GM23248 (cell line): ENCODE measurements around the gene R3HDM2. TPM values are rescaled to one million over a fixed set of nuclear protein-coding genes. Genes with fewer than 3 reads are reported as not detected.

Source experiments
- DNase-seq: peaks from one replicate; pipeline ENCODE4 v3.0.0-alpha.2; 2015
- H2AFZ ChIP-seq: fragments of 200-600 bp; sonication (generic); 2 replicates; pipeline ENCODE4 v1.6.1; 2016; ENCODE audit warnings: antibody characterized with exemption
- H3F3A ChIP-seq: fragments of 200-600 bp; sonication (generic); 2 replicates; pipeline ENCODE4 v1.6.1; 2016; ENCODE audit warnings: mild to moderate bottlenecking, antibody characterized with exemption, mixed run types; ENCODE audit not compliant: insufficient read depth
- H3K27ac ChIP-seq: fragments of 200-600 bp; sonication (generic); 2 replicates; pipeline ENCODE4 v1.5.1; 2016; ENCODE audit warnings: mild to moderate bottlenecking
- H3K27me3 ChIP-seq: fragments of 200-600 bp; sonication (generic); replicated peaks from 2 replicates; pipeline ENCODE4 v1.6.1; 2016; ENCODE audit warnings: mild to moderate bottlenecking; ENCODE audit not compliant: insufficient read depth
- H3K36me3 ChIP-seq: fragments of 200-600 bp; sonication (generic); 2 replicates; pipeline ENCODE4 v1.6.1; 2016; ENCODE audit warnings: low read depth, mild to moderate bottlenecking
- H3K4me1 ChIP-seq: fragments of 200-600 bp; sonication (generic); 2 replicates; pipeline ENCODE4 v1.6.1; 2016; ENCODE audit warnings: mild to moderate bottlenecking; ENCODE audit not compliant: insufficient read depth
- H3K4me2 ChIP-seq: fragments of 200-600 bp; sonication (generic); one replicate; pipeline ENCODE4 v1.6.1; 2016; ENCODE audit warnings: mild to moderate bottlenecking; ENCODE audit not compliant: unreplicated experiment
- H3K4me3 ChIP-seq: fragments of 200-600 bp; sonication (generic); 2 replicates; pipeline ENCODE4 v1.5.1; 2016; ENCODE audit warnings: mild to moderate bottlenecking
- H3K79me2 ChIP-seq: fragments of 200-600 bp; sonication (generic); 2 replicates; pipeline ENCODE4 v1.6.1; 2016; ENCODE audit warnings: mild to moderate bottlenecking; ENCODE audit not compliant: insufficient read depth
- H3K9ac ChIP-seq: fragments of 200-600 bp; sonication (generic); 2 replicates; pipeline ENCODE4 v1.6.1; 2016; ENCODE audit warnings: mild to moderate bottlenecking
- H3K9me2 ChIP-seq: fragments of 200-600 bp; sonication (generic); 2 replicates; pipeline ENCODE4 v1.6.1; 2016; ENCODE audit warnings: mixed run types, mild to moderate bottlenecking, moderate library complexity; ENCODE audit not compliant: insufficient read depth
- H3K9me3 ChIP-seq: fragments of 200-600 bp; sonication (generic); one replicate; pipeline ENCODE4 v1.6.1; 2017; ENCODE audit warnings: low read depth
- H4K20me1 ChIP-seq: fragments of 200-600 bp; sonication (generic); 2 replicates; pipeline ENCODE4 v1.6.0; 2016; ENCODE audit not compliant: insufficient read depth
- EZH2 ChIP-seq: fragments of 200-600 bp; sonication (generic); IDR thresholded peaks from 2 replicates; pipeline ENCODE4 v1.6.1; 2018; ENCODE audit warnings: antibody characterized with exemption, mild to moderate bottlenecking; ENCODE audit not compliant: insufficient read depth, poor library complexity, severe bottlenecking
- EZH2phosphoT487 ChIP-seq: fragments of 200-600 bp; sonication (generic); IDR thresholded peaks from 2 replicates; pipeline ENCODE4 v1.6.1; 2018; ENCODE audit warnings: antibody characterized with exemption, moderate library complexity, mild to moderate bottlenecking, low read depth; ENCODE audit not compliant: insufficient read depth
- WGBS, 2 experiments: methylation state at CpG; one replicate each; pipeline ENCODE4 v1.1.6; 2015 to 2017; ENCODE audit warnings: low lambda C conversion rate in 2 of 2, low coverage in 1 of 2; ENCODE audit errors: missing lambda C conversion rate in 2 of 2; 5-methylcytosine and 5-hydroxymethylcytosine counted together
- in situ Hi-C: fragments of 300-500 bp; cut with MboI; formaldehyde crosslinking; loops from 2 replicates; pipeline ENCODE4 v1.15.0; 2020
- polyA plus RNA-seq: library from polyadenylated mRNA; unstranded; fragments of >200 nt; fragmentation: Nextera tagmentation; extraction: Ambion mirVana; gene quantifications from 2 replicates; pipeline ENCODE4 v1.2.1, GENCODE V29; 2016
- total RNA-seq: library from RNA; depleted of rRNA; stranded (reverse); fragments of >200 nt; shearing (Covaris generic); gene quantifications from 2 replicates; pipeline ENCODE4 v1.2.3, GENCODE V29; 2014

R3HDM2 gene
- total and polyA plus RNA-seq, 2 experiments from 2014 or later: 16.9 to 17.0 TPM

- H3K9ac ChIP-seq: no peak overlapping the region
These were observed 30.0 kb upstream of the R3HDM2 start for GRCh38 chr12:57460841-57461275.

GRCh38 chr12:57460468-57460784 is 29.6 kb upstream of the R3HDM2 start:
- no peaks in the 10 kb centered on the region for H3K27me3 ChIP-seq
- H2AFZ ChIP-seq: no peak overlapping the region
- H3K79me2 ChIP-seq: no peaks in the 10 kb centered on the region
- no peaks in the 10 kb centered on the region for H3K9me2 ChIP-seq
- peak overlapping the region; percentile 91 for H3K4me2 ChIP-seq
- no peaks in the 10 kb centered on the region for H4K20me1 ChIP-seq
- H3K9me3 ChIP-seq: no peaks in the 10 kb centered on the region
- no peaks in the 10 kb centered on the region for H3K36me3 ChIP-seq
- H3K9ac ChIP-seq: no peak overlapping the region
- H3K4me3 ChIP-seq: peak overlapping the region; percentile 81
- peaks cover 3% of the 10 kb centered on the region; the same call in 1 of the 2 replicates for H3F3A ChIP-seq
- WGBS, 2 experiments: 0% methylated on average over 5 to 6 of the region's 6 CpGs
- H3K4me1 ChIP-seq: peaks cover 13% of the 10 kb centered on the region
- no peak overlapping the region for H3K27ac ChIP-seq
- TF ChIP-seq EZH2 (no peak), EZH2phosphoT487 (no peak)
- in situ Hi-C loops: no loop called here
- DNase-seq: no peak

More at GRCh38 chr12:57460841-57461275, 30.0 kb upstream of the R3HDM2 start:
- Histone ChIP-seq H3K79me2 (no peaks in the 10 kb centered on the region), H3F3A (peaks cover 3% of the 10 kb centered on the region; the same call in 1 of the 2 replicates), H4K20me1 (no peaks in the 10 kb centered on the region), H3K9me2 (no peaks in the 10 kb centered on the region), H3K4me3 (peak overlapping the region; percentile 84), H2AFZ (no peak overlapping the region), H3K9me3 (no peaks in the 10 kb centered on the region), H3K4me1 (peaks cover 13% of the 10 kb centered on the region), H3K36me3 (no peaks in the 10 kb centered on the region), H3K27me3 (no peaks in the 10 kb centered on the region), H3K27ac (no peak overlapping the region), H3K4me2 (peak overlapping the region; percentile 95)
- TF ChIP-seq EZH2 (no peak), EZH2phosphoT487 (no peak)
- DNase-seq: no peak
- in situ Hi-C loops: no loop called here
- 1 to 2% methylated on average over 16 to 18 of the region's 19 CpGs for WGBS, 2 experiments

- in situ Hi-C loops: no loop called here
- H3K27ac ChIP-seq: peak within 1 kb of the TSS; percentile 55
- H3K4me2 ChIP-seq: peak within 1 kb of the TSS; percentile 91
- H3K36me3 ChIP-seq: no peaks in the 10 kb centered on the region
- no peaks in the 10 kb centered on the region for H3K27me3 ChIP-seq
- no peaks in the 10 kb centered on the region for H3K9me2 ChIP-seq
- H2AFZ ChIP-seq: peak within 1 kb of the TSS; percentile 96
- H4K20me1 ChIP-seq: no peaks in the 10 kb centered on the region
- peaks cover 3% of the 10 kb centered on the region; the same call in 1 of the 2 replicates for H3F3A ChIP-seq
- no peaks in the 10 kb centered on the region for H3K79me2 ChIP-seq
- DNase-seq: peak; percentile 68
- TF ChIP-seq EZH2phosphoT487: no peak
- no peak for TF ChIP-seq EZH2
- peaks cover 15% of the 10 kb centered on the region for H3K4me1 ChIP-seq
- H3K9me3 ChIP-seq: no peaks in the 10 kb centered on the region
- 2% methylated on average over 18 to 34 of the region's 36 CpGs for WGBS, 2 experiments
- H3K4me3 ChIP-seq: peak within 1 kb of the TSS; percentile 81
- H3K9ac ChIP-seq: peak within 1 kb of the TSS; percentile 74
These were observed 29.1 kb upstream of the R3HDM2 start, which contains the start of gene GLI1 for GRCh38 chr12:57459750-57460467. TSS of gene GLI1 (plus strand) at chr12:57459785. CDS start at chr12:57463692, 3,907 bp downstream.

GRCh38 chr12:57459055-57459749 is 28.4 kb upstream of the R3HDM2 start:
- Histone ChIP-seq H4K20me1 (no peaks in the 10 kb centered on the region), H3K9ac (peak overlapping the region; percentile 74), H3K4me3 (peak overlapping the region; percentile 81), H3K9me2 (no peaks in the 10 kb centered on the region), H3K4me2 (peak overlapping the region; percentile 91), H3K79me2 (no peaks in the 10 kb centered on the region), H3K36me3 (no peaks in the 10 kb centered on the region), H3K4me1 (peaks cover 20% of the 10 kb centered on the region), H3K9me3 (no peaks in the 10 kb centered on the region), H2AFZ (peak overlapping the region; percentile 96), H3K27me3 (no peaks in the 10 kb centered on the region), H3K27ac (peak overlapping the region; percentile 55), H3F3A (peaks cover 3% of the 10 kb centered on the region; the same call in 1 of the 2 replicates)
- DNase-seq: peak; percentile 95
- TF ChIP-seq EZH2 (no peak), EZH2phosphoT487 (no peak)
- in situ Hi-C loops: no loop called here
- 0% methylated on average over 24 of the region's 24 CpGs for WGBS, 2 experiments
